WERI-Rb-1 (cell line): Measurements from ENCODE around the gene IL12RB2.

Source experiments
- DNase-seq: peaks from one replicate; pipeline ENCODE4 v3.0.0-alpha.2; 2020
- H3K27ac ChIP-seq: fragments of 250-450 bp; sonication (Bioruptor Pico); 2 replicates; pipeline ENCODE4 v1.5.1; 2020; ENCODE audit warnings: mild to moderate bottlenecking, moderate library complexity
- H3K27me3 ChIP-seq: fragments of 250-450 bp; sonication (Bioruptor Pico); 2 replicates; pipeline ENCODE4 v1.5.1; 2021; ENCODE audit warnings: mild to moderate bottlenecking, low read depth, moderate library complexity; ENCODE audit not compliant: insufficient read depth, severe bottlenecking
- H3K36me3 ChIP-seq: fragments of 250-450 bp; sonication (Bioruptor Pico); 2 replicates; pipeline ENCODE4 v1.5.1; 2020; ENCODE audit warnings: mild to moderate bottlenecking, moderate library complexity
- H3K4me3 ChIP-seq: 2 replicates; pipeline ENCODE4 v1.5.1; 2011; ENCODE audit warnings: low read depth, mild to moderate bottlenecking, control low read depth, low read length
- H3K9me3 ChIP-seq: fragments of 250-450 bp; sonication (Bioruptor Pico); 2 replicates; pipeline ENCODE4 v1.5.1; 2021; ENCODE audit warnings: mild to moderate bottlenecking, moderate library complexity; ENCODE audit not compliant: severe bottlenecking
- TF ChIP-seq, protein P1 (sequence below): IDR thresholded peaks from 2 replicates; pipeline ENCODE4 v1.5.1; 2011; ENCODE audit warnings: low read depth, mild to moderate bottlenecking, control low read depth, inconsistent platforms, low read length

IL12RB2 gene, protein sequence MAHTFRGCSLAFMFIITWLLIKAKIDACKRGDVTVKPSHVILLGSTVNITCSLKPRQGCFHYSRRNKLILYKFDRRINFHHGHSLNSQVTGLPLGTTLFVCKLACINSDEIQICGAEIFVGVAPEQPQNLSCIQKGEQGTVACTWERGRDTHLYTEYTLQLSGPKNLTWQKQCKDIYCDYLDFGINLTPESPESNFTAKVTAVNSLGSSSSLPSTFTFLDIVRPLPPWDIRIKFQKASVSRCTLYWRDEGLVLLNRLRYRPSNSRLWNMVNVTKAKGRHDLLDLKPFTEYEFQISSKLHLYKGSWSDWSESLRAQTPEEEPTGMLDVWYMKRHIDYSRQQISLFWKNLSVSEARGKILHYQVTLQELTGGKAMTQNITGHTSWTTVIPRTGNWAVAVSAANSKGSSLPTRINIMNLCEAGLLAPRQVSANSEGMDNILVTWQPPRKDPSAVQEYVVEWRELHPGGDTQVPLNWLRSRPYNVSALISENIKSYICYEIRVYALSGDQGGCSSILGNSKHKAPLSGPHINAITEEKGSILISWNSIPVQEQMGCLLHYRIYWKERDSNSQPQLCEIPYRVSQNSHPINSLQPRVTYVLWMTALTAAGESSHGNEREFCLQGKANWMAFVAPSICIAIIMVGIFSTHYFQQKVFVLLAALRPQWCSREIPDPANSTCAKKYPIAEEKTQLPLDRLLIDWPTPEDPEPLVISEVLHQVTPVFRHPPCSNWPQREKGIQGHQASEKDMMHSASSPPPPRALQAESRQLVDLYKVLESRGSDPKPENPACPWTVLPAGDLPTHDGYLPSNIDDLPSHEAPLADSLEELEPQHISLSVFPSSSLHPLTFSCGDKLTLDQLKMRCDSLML

DNA sequence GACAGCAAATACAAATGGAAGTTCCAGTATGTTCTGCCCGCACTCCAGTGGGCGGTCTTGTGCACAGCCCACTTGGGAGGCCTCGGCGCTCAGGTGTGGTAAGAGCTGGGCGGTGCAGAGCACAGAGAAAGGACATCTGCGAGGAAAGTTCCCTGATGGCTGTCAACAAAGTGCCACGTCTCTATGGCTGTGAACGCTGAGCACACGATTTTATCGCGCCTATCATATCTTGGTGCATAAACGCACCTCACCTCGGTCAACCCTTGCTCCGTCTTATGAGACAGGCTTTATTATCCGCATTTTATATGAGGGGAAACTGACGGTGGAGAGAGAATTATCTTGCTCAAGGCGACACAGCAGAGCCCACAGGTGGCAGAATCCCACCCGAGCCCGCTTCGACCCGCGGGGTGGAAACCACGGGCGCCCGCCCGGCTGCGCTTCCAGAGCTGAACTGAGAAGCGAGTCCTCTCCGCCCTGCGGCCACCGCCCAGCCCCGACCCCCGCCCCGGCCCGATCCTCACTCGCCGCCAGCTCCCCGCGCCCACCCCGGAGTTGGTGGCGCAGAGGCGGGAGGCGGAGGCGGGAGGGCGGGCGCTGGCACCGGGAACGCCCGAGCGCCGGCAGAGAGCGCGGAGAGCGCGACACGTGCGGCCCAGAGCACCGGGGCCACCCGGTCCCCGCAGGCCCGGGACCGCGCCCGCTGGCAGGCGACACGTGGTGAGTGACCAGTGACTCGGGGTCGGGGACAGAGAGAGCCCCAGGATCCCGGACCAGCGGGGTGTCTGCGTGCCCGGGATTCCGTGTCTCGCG, at the start of gene IL12RB2:
Gene IL12RB2, plus strand, starts transcription at position 623 of the 810 bp plus-strand sequence. CDS start 12,496 bp downstream, outside the sequence.
- Histone ChIP-seq H3K4me3 (peak within 1 kb of the TSS; percentile 46), H3K9me3 (no peaks in the 10 kb centered on the region), H3K36me3 (no peaks in the 10 kb centered on the region), H3K27me3 (no peaks in the 10 kb centered on the region), H3K27ac (no peak within 1 kb of the TSS)
- TF ChIP-seq, protein P1, sequence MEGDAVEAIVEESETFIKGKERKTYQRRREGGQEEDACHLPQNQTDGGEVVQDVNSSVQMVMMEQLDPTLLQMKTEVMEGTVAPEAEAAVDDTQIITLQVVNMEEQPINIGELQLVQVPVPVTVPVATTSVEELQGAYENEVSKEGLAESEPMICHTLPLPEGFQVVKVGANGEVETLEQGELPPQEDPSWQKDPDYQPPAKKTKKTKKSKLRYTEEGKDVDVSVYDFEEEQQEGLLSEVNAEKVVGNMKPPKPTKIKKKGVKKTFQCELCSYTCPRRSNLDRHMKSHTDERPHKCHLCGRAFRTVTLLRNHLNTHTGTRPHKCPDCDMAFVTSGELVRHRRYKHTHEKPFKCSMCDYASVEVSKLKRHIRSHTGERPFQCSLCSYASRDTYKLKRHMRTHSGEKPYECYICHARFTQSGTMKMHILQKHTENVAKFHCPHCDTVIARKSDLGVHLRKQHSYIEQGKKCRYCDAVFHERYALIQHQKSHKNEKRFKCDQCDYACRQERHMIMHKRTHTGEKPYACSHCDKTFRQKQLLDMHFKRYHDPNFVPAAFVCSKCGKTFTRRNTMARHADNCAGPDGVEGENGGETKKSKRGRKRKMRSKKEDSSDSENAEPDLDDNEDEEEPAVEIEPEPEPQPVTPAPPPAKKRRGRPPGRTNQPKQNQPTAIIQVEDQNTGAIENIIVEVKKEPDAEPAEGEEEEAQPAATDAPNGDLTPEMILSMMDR = no peak
- peak; percentile 29 for DNase-seq

DNA sequence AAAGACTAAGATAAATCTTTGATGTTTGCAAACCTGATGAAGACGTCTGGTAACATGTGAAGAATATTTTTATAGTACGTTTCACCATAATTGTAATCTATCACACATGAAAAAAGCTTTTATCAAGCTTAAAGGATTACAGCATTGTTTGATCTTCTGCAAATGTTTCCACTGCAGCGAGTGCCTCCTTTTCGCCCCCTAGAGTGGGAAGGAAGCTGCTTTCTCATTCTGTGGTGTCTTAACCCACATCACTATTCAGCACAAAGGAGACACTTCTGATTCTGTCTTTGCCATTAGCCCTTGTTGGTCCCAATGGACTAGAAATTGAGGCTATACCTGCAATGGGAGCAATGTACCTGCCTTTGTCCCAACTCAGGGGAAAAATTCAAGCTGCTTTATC, 46.0 kb upstream of the IL12RB2 start:
- DNase-seq = peak; percentile 18
- Histone ChIP-seq H3K27me3 (no peaks in the 10 kb centered on the region), H3K36me3 (no peaks in the 10 kb centered on the region), H3K9me3 (no peaks in the 10 kb centered on the region), H3K4me3 (no peak overlapping the region), H3K27ac (no peak overlapping the region)
- TF ChIP-seq, protein P1 = peak; percentile 47

DNA sequence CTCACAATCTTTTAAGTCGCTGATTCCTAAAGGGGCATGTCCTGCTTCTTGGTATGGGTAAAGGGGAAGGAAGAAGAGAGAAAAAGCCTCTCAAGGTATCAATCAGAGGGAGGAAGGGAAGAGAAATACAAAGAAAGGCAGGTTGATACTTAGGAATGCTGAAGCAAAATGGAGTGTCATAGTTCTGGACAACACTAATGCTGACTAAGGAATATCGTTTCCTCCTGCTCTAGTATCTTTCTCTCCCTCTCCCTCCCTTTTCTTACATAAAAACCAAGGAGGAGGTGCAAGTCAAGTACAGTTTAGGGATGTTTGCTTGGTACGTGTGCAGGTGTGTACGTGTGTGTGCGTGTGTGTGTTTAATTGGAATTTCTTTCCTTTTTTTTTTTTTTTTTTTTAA, 44.9 kb upstream of the IL12RB2 start:
- DNase-seq = no peak
- TF ChIP-seq, protein P1 = no peak
- no peaks in the 10 kb centered on the region for H3K27me3 ChIP-seq
- no peaks in the 10 kb centered on the region for H3K9me3 ChIP-seq
- H3K4me3 ChIP-seq = no peak overlapping the region
- H3K27ac ChIP-seq = no peak overlapping the region
- no peaks in the 10 kb centered on the region for H3K36me3 ChIP-seq

DNA sequence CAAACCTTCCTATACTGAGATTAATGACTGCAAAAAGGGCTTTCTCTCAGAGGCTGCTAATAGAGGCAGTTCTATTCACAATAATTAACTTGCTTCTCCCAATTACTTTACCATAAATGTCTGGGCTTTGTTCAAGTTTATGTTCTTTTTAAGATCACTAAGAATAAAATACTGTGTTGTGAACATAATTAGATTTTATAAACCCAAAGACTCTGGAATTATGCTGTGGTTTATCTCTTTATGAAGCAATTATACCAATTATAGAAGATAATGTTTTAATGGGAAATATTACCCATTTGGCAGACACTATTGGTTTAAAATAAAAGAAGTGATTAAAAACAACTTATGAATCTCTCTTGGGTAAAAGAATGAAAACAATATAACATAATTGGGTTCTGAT, 43.5 kb upstream of the IL12RB2 start:
- Histone ChIP-seq H3K9me3 (no peaks in the 10 kb centered on the region), H3K27ac (no peak overlapping the region), H3K27me3 (no peaks in the 10 kb centered on the region), H3K36me3 (no peaks in the 10 kb centered on the region), H3K4me3 (no peak overlapping the region)
- TF ChIP-seq, protein P1 = no peak
- DNase-seq = no peak

DNA sequence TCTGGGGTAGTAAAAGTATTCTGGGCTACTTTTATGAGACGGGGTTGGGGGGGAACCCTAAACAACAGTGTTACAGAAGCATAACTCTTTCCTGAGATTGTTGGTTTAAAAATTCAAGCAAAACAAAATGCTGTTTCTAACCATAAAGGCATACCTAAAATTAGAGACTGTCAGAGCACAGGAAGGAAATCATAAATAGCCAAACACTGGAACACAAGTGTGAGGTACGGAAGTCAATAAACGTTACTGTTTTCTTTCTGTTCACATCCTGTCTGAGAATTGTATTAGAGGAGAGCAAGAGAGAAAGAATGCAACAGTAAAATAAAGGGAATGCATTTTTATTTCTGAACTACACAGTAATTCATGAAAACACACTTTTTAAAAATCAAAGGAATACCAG, 42.8 kb upstream of the IL12RB2 start:
- H3K27me3 ChIP-seq = no peaks in the 10 kb centered on the region
- H3K4me3 ChIP-seq = no peak overlapping the region
- TF ChIP-seq, protein P1 = no peak
- H3K27ac ChIP-seq = no peak overlapping the region
- no peaks in the 10 kb centered on the region for H3K36me3 ChIP-seq
- no peaks in the 10 kb centered on the region for H3K9me3 ChIP-seq
- DNase-seq = no peak
